Measurements from ENCODE around the gene ALK. TPM values are rescaled to one million over a fixed set of nuclear protein-coding genes. Genes with fewer than 3 reads are reported as not detected.

ALK gene
- total RNA-seq, 4 donors from 2014 or later = 0.66 TPM; not detected in 3

DNA sequence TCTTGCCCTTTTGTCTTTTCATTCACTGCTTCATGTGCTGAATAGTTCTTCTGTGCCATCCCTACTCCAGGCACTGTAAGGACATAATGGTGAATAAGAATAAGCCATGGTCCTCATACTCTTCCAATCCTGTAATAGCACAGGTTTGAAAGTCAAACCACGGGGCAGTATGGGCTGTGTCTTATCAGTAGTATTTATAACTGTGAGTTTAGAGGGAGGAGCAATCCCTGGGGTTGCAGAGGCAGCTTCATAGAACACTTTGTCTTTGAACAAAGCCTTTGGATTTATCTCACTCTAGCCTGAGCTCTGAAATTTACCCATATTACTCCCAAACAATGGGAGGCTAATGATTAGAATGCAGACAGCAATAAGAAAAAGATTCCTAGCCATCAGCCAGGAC lies 30.2 kb upstream of the ALK start:
- WGBS, 2 donors = 38 to 42% methylated on average over 1 of the region's 1 CpG
- intact Hi-C loops (cut with DNase I; ENCODE audit: low total_unique reads) = no loop called here
- no peak overlapping the region for H3K4me3 ChIP-seq (ENCODE audit: low read depth, poor library complexity, severe bottlenecking)
- DNase-seq (ENCODE audit: low spot score in 2 of 2) = no peak
- TF ChIP-seq, protein P1, sequence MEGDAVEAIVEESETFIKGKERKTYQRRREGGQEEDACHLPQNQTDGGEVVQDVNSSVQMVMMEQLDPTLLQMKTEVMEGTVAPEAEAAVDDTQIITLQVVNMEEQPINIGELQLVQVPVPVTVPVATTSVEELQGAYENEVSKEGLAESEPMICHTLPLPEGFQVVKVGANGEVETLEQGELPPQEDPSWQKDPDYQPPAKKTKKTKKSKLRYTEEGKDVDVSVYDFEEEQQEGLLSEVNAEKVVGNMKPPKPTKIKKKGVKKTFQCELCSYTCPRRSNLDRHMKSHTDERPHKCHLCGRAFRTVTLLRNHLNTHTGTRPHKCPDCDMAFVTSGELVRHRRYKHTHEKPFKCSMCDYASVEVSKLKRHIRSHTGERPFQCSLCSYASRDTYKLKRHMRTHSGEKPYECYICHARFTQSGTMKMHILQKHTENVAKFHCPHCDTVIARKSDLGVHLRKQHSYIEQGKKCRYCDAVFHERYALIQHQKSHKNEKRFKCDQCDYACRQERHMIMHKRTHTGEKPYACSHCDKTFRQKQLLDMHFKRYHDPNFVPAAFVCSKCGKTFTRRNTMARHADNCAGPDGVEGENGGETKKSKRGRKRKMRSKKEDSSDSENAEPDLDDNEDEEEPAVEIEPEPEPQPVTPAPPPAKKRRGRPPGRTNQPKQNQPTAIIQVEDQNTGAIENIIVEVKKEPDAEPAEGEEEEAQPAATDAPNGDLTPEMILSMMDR (IDR thresholded peaks at IDR 0.05) = no peak
- no peak for TF ChIP-seq POLR2A (IDR thresholded peaks at IDR 0.05)

DNA sequence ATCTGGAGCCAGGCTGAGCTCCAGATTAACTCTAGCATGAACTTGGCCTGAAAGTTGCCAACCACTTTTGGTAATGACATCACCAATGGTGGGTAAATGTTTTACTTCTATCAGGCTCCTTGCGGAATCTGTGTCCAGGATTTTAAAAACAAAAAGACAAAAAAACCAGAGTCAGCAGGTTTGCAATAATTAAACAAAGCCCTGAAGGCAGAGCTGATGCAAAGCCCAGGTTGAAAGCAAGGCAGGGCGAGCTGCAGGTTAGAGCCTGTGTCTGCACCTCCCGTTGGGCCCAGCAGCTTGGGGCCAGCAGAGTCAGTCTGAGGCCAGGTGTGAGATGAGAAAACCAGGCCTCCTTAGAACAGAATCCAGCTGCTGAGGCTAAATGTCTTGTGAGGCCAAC lies 29.1 kb upstream of the ALK start:
- intact Hi-C loops (cut with DNase I; ENCODE audit: low total_unique reads) = no loop called here
- WGBS, 2 donors = 24 to 52% methylated on average over 3 of the region's 3 CpGs
- DNase-seq (ENCODE audit: low spot score in 2 of 2) = no peak
- no peak overlapping the region for H3K4me3 ChIP-seq (ENCODE audit: low read depth, poor library complexity, severe bottlenecking)
- no peak for TF ChIP-seq POLR2A (IDR thresholded peaks at IDR 0.05)
- TF ChIP-seq, protein P1 (IDR thresholded peaks at IDR 0.05) = no peak

DNA sequence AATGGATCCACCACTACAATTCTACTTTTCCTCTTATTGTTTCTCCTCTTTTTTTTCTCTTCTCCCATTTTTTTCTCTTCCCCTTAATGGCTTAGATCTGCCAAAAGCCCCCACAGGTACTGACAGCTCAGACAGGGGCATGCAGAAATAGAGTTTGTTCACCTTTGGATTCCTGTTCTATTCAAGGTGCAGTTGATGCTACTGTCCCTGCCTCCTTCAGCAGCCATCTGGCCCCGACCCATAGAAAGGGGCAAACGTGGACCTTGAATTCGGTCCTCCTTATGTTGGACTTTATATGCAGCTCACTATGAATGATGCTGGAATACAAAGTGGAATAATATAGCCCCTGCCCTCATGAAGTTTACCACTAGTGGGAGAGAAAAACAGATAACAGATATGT lies 27.7 kb upstream of the ALK start:
- no peak for DNase-seq (ENCODE audit: low spot score in 2 of 2)
- H3K4me3 ChIP-seq (ENCODE audit: low read depth, poor library complexity, severe bottlenecking) = no peak overlapping the region
- no peak for TF ChIP-seq POLR2A (IDR thresholded peaks at IDR 0.05)
- TF ChIP-seq, protein P1 (IDR thresholded peaks at IDR 0.05) = no peak
- intact Hi-C loops (cut with DNase I; ENCODE audit: low total_unique reads) = no loop called here
- WGBS, 2 donors = 84 to 88% methylated on average over 3 of the region's 3 CpGs

DNA sequence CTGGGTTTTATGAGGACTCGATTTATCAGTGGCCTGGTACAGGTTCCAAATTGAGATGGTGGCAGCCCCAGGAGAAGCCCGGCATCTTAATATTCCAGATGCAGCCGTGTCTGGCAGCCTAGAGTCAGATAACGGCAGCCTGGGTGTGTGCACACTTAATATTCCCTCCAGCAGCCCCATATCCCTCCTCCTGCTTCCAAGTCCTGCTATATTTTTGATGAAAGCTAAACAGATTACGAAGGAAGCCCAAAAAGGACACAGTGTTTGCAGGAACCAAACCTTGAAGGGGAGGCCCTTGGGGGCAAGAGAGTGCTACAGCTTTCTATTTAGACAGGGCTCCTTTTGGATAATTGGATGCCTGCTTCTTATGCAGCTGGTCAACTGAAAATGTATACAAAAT lies 25.1 kb upstream of the ALK start:
- intact Hi-C loops (cut with DNase I; ENCODE audit: low total_unique reads) = no loop called here
- TF ChIP-seq POLR2A (IDR thresholded peaks at IDR 0.05) = no peak
- TF ChIP-seq, protein P1 (IDR thresholded peaks at IDR 0.05) = no peak
- WGBS, 2 donors = 69 to 73% methylated on average over 5 of the region's 5 CpGs
- no peak overlapping the region for H3K4me3 ChIP-seq (ENCODE audit: low read depth, poor library complexity, severe bottlenecking)
- no peak for DNase-seq (ENCODE audit: low spot score in 2 of 2)

DNA sequence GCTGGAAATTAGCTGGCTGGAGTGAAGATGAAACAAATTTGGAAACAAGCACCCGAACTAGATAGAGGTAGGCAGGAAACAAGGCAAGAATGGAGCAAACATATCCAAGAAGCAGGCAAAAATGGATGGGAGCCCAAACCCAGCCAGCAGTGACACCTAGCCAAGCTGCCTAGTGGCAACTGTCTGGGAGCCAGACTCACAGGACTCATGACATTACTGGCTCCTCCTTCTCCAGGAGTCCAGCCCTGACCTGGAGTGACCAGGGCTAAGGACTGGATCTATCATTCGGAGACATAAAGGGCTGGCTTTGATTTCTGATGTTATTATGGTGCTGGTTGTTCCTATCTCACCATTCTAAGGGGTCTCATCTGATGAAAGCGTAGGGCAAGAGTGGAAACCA lies 21.3 kb upstream of the ALK start:
- DNase-seq (ENCODE audit: low spot score in 2 of 2) = no peak
- H3K4me3 ChIP-seq (ENCODE audit: low read depth, poor library complexity, severe bottlenecking) = no peak overlapping the region
- TF ChIP-seq POLR2A (IDR thresholded peaks at IDR 0.05) = no peak
- TF ChIP-seq, protein P1 (IDR thresholded peaks at IDR 0.05) = no peak
- intact Hi-C loops (cut with DNase I; ENCODE audit: low total_unique reads) = no loop called here
- WGBS, 2 donors = 61 to 70% methylated on average over 3 of the region's 3 CpGs

DNA sequence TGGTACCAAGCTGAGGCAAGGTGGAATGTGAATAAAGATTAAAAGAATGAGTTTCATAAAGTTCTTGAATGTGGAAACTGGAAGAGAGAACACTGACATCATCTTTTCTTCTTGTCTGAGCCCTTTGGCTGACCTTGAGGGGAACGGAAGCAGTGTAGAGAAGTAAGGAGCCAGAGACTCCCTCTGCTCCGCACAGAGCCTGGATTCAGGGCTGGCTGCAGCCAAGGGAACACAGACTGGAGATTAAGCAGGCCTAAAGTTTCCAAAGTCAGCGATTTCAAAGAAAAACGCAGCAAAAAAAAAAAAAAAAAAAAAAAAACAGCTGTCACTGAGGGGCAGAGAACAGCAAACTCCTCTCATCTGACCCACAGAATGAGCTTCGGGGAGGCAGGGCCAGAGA lies 19.3 kb upstream of the ALK start:
- TF ChIP-seq POLR2A (IDR thresholded peaks at IDR 0.05) = no peak
- TF ChIP-seq, protein P1 (IDR thresholded peaks at IDR 0.05) = no peak
- intact Hi-C loops (cut with DNase I; ENCODE audit: low total_unique reads) = no loop called here
- WGBS, 2 donors = 31 to 36% methylated on average over 5 of the region's 5 CpGs
- H3K4me3 ChIP-seq (ENCODE audit: low read depth, poor library complexity, severe bottlenecking) = no peak overlapping the region
- DNase-seq (ENCODE audit: low spot score in 2 of 2) = no peak
